ENCODE data around the gene SULT2B1.
"Not testable (repeated sequence)": the region's sequence is repeated elsewhere in the genome, so short reads cannot be mapped to it uniquely, and the experiment has no call there.

Gene SULT2B1

GRCh38 chr19:48524732-48525131, 27.2 kb upstream of the SULT2B1 start:
- TF ChIP-seq CTCF (IDR thresholded peaks at IDR 0.05; ENCODE audit: low read depth, low read length), result no peak
- H3K4me3 ChIP-seq (replicated peaks in 1 of 2; ENCODE audit: low read depth in 2 of 2, low read length in 2 of 2), result no peak overlapping the region
- DNase-seq (ENCODE audit: low read depth in 2 of 2), result no peak

- no peak for TF ChIP-seq CTCF (IDR thresholded peaks at IDR 0.05; ENCODE audit: low read depth, low read length)
- DNase-seq (ENCODE audit: low read depth in 2 of 2), result no peak
- H3K4me3 ChIP-seq (replicated peaks in 1 of 2; ENCODE audit: low read depth in 2 of 2, low read length in 2 of 2), result no peak overlapping the region
Measured at GRCh38 chr19:48529156-48529555, 22.8 kb upstream of the SULT2B1 start.

GRCh38 chr19:48530066-48530720, 21.8 kb upstream of the SULT2B1 start:
- no peak for DNase-seq (ENCODE audit: low read depth in 2 of 2)
- TF ChIP-seq CTCF (IDR thresholded peaks at IDR 0.05; ENCODE audit: low read depth, low read length), result no peak
- no peak overlapping the region for H3K4me3 ChIP-seq (replicated peaks in 1 of 2; ENCODE audit: low read depth in 2 of 2, low read length in 2 of 2)

GRCh38 chr19:48530770-48531169, 21.2 kb upstream of the SULT2B1 start:
- TF ChIP-seq CTCF (IDR thresholded peaks at IDR 0.05; ENCODE audit: low read depth, low read length), result no peak
- no peak overlapping the region for H3K4me3 ChIP-seq (replicated peaks in 1 of 2; ENCODE audit: low read depth in 2 of 2, low read length in 2 of 2)
- no peak for DNase-seq (ENCODE audit: low read depth in 2 of 2)

- no peak for DNase-seq (ENCODE audit: low read depth in 2 of 2)
- H3K4me3 ChIP-seq (replicated peaks in 1 of 2; ENCODE audit: low read depth in 2 of 2, low read length in 2 of 2), result no peak overlapping the region
- no peak for TF ChIP-seq CTCF (IDR thresholded peaks at IDR 0.05; ENCODE audit: low read depth, low read length)
Measured at GRCh38 chr19:48533770-48534169, 18.2 kb upstream of the SULT2B1 start.

- no peak for DNase-seq (ENCODE audit: low read depth in 2 of 2)
- H3K4me3 ChIP-seq (replicated peaks in 1 of 2; ENCODE audit: low read depth in 2 of 2, low read length in 2 of 2), result no peak overlapping the region
- TF ChIP-seq CTCF (IDR thresholded peaks at IDR 0.05; ENCODE audit: low read depth, low read length), result no peak
Measured at GRCh38 chr19:48537541-48537940, 14.4 kb upstream of the SULT2B1 start.

GRCh38 chr19:48538057-48538456, 13.9 kb upstream of the SULT2B1 start:
- not testable (repeated sequence) for H3K4me3 ChIP-seq (replicated peaks in 1 of 2; ENCODE audit: low read depth in 2 of 2, low read length in 2 of 2); DNase-seq (ENCODE audit: low read depth in 2 of 2)
